HG03175 (cell line): ENCODE data around the gene FRAT1.
"Not testable (repeated sequence)": the region's sequence is repeated elsewhere in the genome, so short reads cannot be mapped to it uniquely, and the experiment has no call there.

Experiments
- ATAC-seq: cut with Tn5 transposase; IDR thresholded peaks from one replicate; pipeline ENCODE4 v1.9.1; 2021; ENCODE audit warnings: mild to moderate bottlenecking, moderate library complexity; ENCODE audit not compliant: unreplicated experiment

The FRAT1 gene

GRCh38 chr10:97334370-97335175 is 15.5 kb downstream of the FRAT1 start, which contains the start of gene FRAT2:
Gene FRAT2 (minus strand): TSS chr10:97334729. CDS start chr10:97334572, 157 bp downstream.
- peak; percentile 81 for ATAC-seq

GRCh38 chr10:97335188-97335619 is 16.1 kb downstream of the FRAT1 start:
- ATAC-seq, result no peak

- ATAC-seq, result no peak
Measured at GRCh38 chr10:97336006-97336405, 16.9 kb downstream of the FRAT1 start.

GRCh38 chr10:97336446-97336845 is 17.4 kb downstream of the FRAT1 start:
- ATAC-seq, result no peak

GRCh38 chr10:97336942-97337831 is 18.1 kb downstream of the FRAT1 start:
- no peak for ATAC-seq

- ATAC-seq, result no peak
Measured at GRCh38 chr10:97338041-97338440, 19.0 kb downstream of the FRAT1 start.

- no peak for ATAC-seq
Measured at GRCh38 chr10:97341416-97341815, 22.3 kb downstream of the FRAT1 start.

GRCh38 chr10:97343664-97344063 is 24.6 kb downstream of the FRAT1 start:
- ATAC-seq, result not testable (repeated sequence)

GRCh38 chr10:97347317-97347716 is 28.2 kb downstream of the FRAT1 start:
- ATAC-seq, result no peak

- no peak for ATAC-seq
Measured at GRCh38 chr10:97349752-97350513, 30.9 kb downstream of the FRAT1 start.

GRCh38 chr10:97353945-97354344 is 34.9 kb downstream of the FRAT1 start:
- ATAC-seq, result no peak

- no peak for ATAC-seq
Measured at GRCh38 chr10:97355571-97355975, 36.5 kb downstream of the FRAT1 start.

- ATAC-seq, result no peak
Measured at GRCh38 chr10:97356318-97356914, 37.3 kb downstream of the FRAT1 start.

- no peak for ATAC-seq
Measured at GRCh38 chr10:97356918-97357317, 37.8 kb downstream of the FRAT1 start.

- no peak for ATAC-seq
Measured at GRCh38 chr10:97358349-97358748, 39.3 kb downstream of the FRAT1 start.

- ATAC-seq, result no peak
Measured at GRCh38 chr10:97358781-97359180, 39.7 kb downstream of the FRAT1 start.

- ATAC-seq, result no peak
Measured at GRCh38 chr10:97360705-97361536, 41.9 kb downstream of the FRAT1 start.

- ATAC-seq, result no peak
Measured at GRCh38 chr10:97361537-97361901, 42.4 kb downstream of the FRAT1 start.

- no peak for ATAC-seq
Measured at GRCh38 chr10:97362310-97363033, 43.4 kb downstream of the FRAT1 start.
